ENCODE data around the gene SLC10A4. TPM values are rescaled to one million over a fixed set of nuclear protein-coding genes. Genes with fewer than 3 reads are reported as not detected.

SLC10A4 gene
- total and polyA plus RNA-seq, 2 of the 13 experiments (the other 11 are each of a cell fraction or from before 2014, with no cell fraction given): 0.04 to 0.07 TPM

DNA sequence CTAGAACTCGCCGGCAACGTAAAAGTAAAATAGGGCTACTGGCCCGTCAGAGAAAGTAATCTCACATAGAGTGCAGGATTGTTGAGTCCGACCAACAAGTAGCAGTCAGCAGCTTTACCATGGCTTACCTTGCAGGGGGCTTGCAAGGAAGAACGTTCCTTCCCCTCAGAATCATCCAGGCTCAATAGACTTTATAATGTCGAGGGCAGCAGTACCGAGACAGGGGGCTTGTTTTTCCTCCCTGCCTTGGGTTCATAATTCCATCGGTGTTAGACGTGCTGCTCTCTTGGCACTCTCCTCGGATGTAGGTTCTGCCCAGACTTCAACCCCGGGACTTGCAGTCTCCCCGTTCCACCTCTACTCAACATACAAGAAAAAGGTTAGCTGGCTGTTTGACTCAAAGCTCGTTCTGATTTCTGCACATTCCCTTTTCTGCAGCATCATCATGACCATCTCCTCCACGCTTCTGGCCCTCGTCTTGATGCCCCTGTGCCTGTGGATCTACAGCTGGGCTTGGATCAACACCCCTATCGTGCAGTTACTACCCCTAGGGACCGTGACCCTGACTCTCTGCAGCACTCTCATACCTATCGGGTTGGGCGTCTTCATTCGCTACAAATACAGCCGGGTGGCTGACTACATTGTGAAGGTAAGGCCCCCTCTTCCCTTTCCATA is 1.5 kb downstream of the SLC10A4 start (continued):
- TF ChIP-seq, protein P1, sequence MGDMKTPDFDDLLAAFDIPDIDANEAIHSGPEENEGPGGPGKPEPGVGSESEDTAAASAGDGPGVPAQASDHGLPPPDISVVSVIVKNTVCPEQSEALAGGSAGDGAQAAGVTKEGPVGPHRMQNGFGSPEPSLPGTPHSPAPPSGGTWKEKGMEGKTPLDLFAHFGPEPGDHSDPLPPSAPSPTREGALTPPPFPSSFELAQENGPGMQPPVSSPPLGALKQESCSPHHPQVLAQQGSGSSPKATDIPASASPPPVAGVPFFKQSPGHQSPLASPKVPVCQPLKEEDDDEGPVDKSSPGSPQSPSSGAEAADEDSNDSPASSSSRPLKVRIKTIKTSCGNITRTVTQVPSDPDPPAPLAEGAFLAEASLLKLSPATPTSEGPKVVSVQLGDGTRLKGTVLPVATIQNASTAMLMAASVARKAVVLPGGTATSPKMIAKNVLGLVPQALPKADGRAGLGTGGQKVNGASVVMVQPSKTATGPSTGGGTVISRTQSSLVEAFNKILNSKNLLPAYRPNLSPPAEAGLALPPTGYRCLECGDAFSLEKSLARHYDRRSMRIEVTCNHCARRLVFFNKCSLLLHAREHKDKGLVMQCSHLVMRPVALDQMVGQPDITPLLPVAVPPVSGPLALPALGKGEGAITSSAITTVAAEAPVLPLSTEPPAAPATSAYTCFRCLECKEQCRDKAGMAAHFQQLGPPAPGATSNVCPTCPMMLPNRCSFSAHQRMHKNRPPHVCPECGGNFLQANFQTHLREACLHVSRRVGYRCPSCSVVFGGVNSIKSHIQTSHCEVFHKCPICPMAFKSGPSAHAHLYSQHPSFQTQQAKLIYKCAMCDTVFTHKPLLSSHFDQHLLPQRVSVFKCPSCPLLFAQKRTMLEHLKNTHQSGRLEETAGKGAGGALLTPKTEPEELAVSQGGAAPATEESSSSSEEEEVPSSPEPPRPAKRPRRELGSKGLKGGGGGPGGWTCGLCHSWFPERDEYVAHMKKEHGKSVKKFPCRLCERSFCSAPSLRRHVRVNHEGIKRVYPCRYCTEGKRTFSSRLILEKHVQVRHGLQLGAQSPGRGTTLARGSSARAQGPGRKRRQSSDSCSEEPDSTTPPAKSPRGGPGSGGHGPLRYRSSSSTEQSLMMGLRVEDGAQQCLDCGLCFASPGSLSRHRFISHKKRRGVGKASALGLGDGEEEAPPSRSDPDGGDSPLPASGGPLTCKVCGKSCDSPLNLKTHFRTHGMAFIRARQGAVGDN (CRISPR knock-in tag; IDR thresholded peaks at IDR 0.05): no peak
- no peak for TF ChIP-seq TBX3 (IDR thresholded peaks at IDR 0.05; ENCODE audit: borderline replicate concordance)

DNA sequence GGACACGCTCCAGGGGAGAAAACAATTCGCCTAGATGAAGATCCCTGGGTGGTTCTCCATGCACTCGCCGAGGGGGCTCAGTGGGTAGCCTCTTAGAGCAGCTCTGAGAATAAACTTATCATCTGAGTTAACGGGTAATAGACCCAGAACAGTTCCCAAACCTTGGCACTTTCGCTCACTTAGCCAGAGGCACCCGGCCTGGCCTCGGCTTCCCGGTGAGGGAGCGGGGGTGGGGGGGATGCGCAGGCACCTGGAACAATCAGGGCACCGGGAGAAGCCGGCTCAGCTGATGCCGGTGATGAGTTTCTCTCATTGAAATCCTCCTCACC is 6.5 kb downstream of the SLC10A4 start:
- Histone ChIP-seq H3K9ac (ENCODE audit: insufficient read depth, low read depth, low read length) (no peak overlapping the region), H3K9me3 (ENCODE audit: low read length) (no peaks in the 10 kb centered on the region), H4K20me1 (ENCODE audit: insufficient read depth, low read length) (no peaks in the 10 kb centered on the region), H3K27ac (ENCODE audit: extremely low read length, insufficient read depth, low read length) (no peak overlapping the region), H3K79me2 (ENCODE audit: insufficient read depth, low read length) (no peaks in the 10 kb centered on the region), H3K36me3 (replicated peaks in 1 of 2; ENCODE audit: control insufficient read depth in 1 of 2, insufficient read depth in 2 of 2, low read length in 2 of 2) (no peaks in the 10 kb centered on the region), H3K27me3 (ENCODE audit: control insufficient read depth in 1 of 2, insufficient read depth in 2 of 2, low read length in 2 of 2) (peaks cover 0 to 11% of the 10 kb centered on the region in 2 experiments; a peak in 3 of 5 replicates), H3K4me2 (ENCODE audit: low read depth, low read length) (peak overlapping the region; percentile 60), H3K4me1 (ENCODE audit: insufficient read depth, low read length) (no peaks in the 10 kb centered on the region), H3K4me3 (replicated peaks in 1 of 3; ENCODE audit: insufficient read depth in 1 of 3, low read depth in 2 of 3, low read length in 3 of 3) (peak overlapping the region in 1 of 3 experiments; percentile 40; a peak in 1 of 6 replicates), H2AFZ (ENCODE audit: low read length) (no peak overlapping the region)
- intact Hi-C loops (cut with micrococcal nuclease; ENCODE audit: unreplicated experiment): no loop called here
- in situ Hi-C loops (cut with HindIII; ENCODE audit: extremely low pct_ligation_motif_present, low pct_unique_long_range_greater_than_20kb): no loop called here
- no TSS peak for BruUV-seq (replicated peaks)
- ChIA-PET POLR2A (no interaction called here), CTCF (ENCODE audit: low intra/inter-chr PET ratio, low total read pairs) (no interaction called here)
- FAIRE-seq (no peak), DNase-seq (ENCODE audit: low spot score) (no peak), ATAC-seq (no peak)
- WGBS (ENCODE audit: low lambda C conversion rate): 48% methylated on average over 13 of the region's 14 CpGs
- TF ChIP-seq ZFP36L2 (CRISPR knock-in tag; IDR thresholded peaks at IDR 0.05): no peak
- TF ChIP-seq, protein P2, sequence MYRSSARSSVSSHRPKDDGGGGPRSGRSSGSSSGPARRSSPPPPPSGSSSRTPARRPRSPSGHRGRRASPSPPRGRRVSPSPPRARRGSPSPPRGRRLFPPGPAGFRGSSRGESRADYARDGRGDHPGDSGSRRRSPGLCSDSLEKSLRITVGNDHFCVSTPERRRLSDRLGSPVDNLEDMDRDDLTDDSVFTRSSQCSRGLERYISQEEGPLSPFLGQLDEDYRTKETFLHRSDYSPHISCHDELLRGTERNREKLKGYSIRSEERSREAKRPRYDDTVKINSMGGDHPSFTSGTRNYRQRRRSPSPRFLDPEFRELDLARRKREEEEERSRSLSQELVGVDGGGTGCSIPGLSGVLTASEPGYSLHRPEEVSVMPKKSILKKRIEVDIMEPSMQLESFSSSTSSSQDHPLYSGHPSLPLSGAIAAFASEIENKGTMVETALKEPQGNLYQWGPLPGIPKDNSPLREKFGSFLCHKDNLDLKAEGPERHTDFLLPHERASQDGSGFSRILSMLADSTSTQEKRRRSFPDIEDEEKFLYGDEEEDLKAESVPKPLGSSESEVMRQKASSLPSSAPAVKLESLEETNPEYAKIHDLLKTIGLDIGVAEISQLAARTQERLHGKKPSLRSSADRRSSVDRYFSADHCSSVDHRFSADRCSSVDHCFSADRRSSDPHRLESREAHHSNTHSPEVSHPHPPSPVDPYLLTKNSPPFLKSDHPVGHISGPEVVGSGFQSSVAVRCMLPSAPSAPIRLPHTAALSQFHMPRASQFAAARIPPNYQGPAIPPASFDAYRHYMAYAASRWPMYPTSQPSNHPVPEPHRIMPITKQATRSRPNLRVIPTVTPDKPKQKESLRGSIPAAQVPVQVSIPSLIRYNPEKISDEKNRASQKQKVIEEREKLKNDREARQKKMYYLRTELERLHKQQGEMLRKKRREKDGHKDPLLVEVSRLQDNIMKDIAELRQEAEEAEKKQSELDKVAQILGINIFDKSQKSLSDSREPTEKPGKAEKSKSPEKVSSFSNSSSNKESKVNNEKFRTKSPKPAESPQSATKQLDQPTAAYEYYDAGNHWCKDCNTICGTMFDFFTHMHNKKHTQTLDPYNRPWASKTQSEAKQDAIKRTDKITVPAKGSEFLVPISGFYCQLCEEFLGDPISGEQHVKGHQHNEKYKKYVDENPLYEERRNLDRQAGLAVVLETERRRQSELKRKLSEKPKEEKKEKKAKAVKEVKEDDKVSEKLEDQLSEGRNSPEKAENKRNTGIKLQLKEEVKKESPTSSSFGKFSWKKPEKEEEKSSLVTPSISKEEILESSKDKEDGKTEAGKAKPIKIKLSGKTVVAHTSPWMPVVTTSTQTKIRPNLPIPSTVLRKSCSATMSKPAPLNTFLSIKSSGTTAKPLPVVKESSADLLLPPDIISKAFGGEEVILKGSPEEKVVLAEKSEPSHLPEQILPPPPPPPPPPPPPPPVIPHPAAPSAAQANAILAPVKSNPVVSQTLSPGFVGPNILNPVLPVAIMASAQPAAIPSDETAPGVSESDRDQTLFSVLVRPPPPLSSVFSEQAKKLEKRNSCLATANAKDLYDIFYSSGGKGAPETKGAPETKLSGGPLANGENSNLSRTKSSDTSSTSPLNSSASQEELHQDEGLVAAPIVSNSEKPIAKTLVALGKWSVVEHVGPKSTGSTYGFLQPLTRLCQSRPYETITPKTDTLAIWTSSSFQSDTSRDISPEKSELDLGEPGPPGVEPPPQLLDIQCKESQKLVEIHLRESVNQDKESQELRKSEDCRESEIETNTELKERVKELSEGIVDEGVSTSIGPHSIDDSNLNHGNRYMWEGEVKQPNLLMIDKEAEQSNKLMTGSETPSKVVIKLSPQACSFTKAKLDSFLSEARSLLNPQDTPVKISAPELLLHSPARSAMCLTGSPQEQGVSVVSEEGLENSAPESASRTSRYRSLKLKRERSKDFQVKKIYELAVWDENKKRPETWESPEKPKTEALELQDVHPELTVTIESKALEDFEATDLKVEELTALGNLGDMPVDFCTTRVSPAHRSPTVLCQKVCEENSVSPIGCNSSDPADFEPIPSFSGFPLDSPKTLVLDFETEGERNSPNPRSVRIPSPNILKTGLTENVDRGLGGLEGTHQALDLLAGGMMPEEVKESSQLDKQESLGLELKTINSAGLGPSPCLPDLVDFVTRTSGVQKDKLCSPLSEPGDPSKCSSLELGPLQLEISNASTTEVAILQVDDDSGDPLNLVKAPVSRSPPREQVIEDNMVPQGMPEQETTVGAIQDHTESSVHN (CRISPR knock-in tag; IDR thresholded peaks at IDR 0.05): no peak
- TF ChIP-seq ZNF570 (CRISPR knock-in tag; IDR thresholded peaks at IDR 0.05; ENCODE audit: borderline replicate concordance): no peak
- TF ChIP-seq ZNF7 (CRISPR knock-in tag; IDR thresholded peaks at IDR 0.05): no peak
- no peak for TF ChIP-seq ZNF292 (CRISPR knock-in tag; IDR thresholded peaks at IDR 0.05; ENCODE audit: borderline replicate concordance, low read depth)
- TF ChIP-seq SP1 (IDR thresholded peaks at IDR 0.05): no peak
- no peak for TF ChIP-seq SP1 (CRISPR knock-in tag; IDR thresholded peaks at IDR 0.05)
- TF ChIP-seq FLYWCH1 (CRISPR knock-in tag; IDR thresholded peaks at IDR 0.05): no peak
- no peak for TF ChIP-seq ZNF296 (CRISPR knock-in tag; conservative IDR thresholded peaks at IDR 0.05)

All from HepG2 (cell line).